Stimulated activated CD8-positive, alpha-beta memory T cell treated with anti-CD3 and anti-CD28 coated beads, Interleukin-2, amount 100 ng/mL, for 1 hour (primary cell): ENCODE results near the gene PRUNE1.

Experiments
- DNase-seq, 2 donors: peaks; one replicate each; pipeline ENCODE4 v3.0.0-alpha.2; 2020; ENCODE audit warnings: low read depth in 2 of 2

Gene PRUNE1

DNA sequence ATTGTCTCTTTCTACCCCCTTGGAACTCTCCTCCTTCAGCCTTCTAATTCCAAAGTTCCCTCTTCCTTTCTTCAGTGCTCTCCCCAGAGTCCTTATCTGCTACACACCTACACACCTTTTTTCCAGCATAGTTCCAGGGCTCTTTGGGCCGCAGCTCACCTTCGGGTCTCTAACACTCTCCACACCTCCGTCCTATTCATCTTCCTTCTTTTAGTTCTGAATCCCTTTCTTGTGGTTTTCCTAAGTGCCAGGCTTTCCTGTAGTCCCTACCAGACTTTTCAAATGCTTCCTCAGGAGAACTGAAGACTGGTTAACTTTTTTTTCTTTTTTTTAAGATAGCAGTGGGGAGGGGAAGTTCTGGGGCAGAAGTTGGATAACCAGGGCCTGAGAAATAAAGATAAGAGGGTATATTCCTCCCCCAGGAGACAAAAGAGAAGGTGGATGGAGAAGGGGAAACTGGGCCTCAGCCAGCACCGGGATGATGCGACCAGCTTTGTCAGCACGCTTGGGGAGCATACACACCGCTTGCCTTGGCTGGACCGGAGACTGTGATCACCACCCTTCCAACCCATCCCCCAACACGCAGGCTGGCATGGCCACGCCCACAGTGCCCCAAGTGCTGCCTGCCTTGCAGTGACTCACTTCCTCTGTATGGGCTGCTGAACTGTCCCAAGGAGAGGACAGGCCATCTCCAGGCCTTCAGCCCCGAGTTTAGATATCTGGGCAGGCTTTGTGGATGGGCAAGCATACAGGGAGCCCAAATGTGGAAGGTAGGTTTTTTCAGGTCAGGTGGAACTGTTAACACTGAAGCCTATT is 31.2 kb upstream of the PRUNE1 start:
- DNase-seq: peak; percentile 53 to 58

GRCh38 chr1:150979092-150980056 is 28.9 kb upstream of the PRUNE1 start:
- peak; percentile 80 for DNase-seq

- no peak for DNase-seq
These were observed 27.0 kb upstream of the PRUNE1 start for GRCh38 chr1:150981177-150981804.

GRCh38 chr1:150981805-150982712 is 26.2 kb upstream of the PRUNE1 start, which contains the start of gene ANXA9:
Gene ANXA9, plus strand, starts transcription at chr1:150982292. Its CDS starts 814 bp downstream, at chr1:150983106.
- no peak for DNase-seq

GRCh38 chr1:150985179-150985825 is 22.9 kb upstream of the PRUNE1 start:
- no peak for DNase-seq

GRCh38 chr1:150987924-150988323 is 20.3 kb upstream of the PRUNE1 start:
- DNase-seq: no peak

DNA sequence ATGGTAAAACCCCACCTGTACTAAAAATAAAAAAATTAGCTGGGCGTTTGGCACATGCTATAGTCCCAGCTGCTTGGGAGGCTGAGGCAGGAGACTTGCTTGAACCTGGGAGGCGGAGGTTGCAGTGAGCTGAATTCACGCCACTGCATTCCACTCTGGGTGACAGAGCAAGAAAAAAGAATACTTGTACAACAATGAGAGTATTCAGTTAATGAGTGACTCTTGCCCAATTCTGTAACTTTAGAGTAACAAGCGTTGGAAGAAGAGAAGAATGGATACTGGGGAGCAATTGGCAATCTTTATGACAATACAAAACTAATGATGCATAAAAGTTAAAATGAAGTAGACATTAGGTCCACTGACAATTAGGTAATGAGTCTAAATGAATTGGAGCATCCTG is 15.6 kb upstream of the PRUNE1 start:
- no peak for DNase-seq

- DNase-seq: no peak
These were observed 14.0 kb upstream of the PRUNE1 start for GRCh38 chr1:150994248-150994647.

DNA sequence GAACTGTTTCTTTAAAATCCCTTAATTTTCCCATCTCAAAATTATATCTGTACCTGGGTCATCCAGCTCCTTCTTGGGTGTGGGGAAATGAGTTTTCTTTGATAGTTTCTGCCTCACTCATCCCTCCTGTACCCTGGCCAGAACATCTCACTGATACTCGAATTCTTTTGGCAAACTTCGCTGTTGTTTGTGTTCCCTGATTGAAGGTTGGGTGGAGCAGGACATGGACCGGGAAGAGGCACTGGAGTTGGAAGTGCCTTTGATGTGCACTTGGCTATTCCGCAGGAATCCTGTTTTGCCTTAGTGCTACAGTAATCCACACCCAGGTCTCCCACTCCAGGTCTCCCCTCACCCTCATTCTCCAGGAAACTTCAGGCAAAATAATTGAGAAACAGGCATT is 12.8 kb upstream of the PRUNE1 start:
- DNase-seq: no peak

DNA sequence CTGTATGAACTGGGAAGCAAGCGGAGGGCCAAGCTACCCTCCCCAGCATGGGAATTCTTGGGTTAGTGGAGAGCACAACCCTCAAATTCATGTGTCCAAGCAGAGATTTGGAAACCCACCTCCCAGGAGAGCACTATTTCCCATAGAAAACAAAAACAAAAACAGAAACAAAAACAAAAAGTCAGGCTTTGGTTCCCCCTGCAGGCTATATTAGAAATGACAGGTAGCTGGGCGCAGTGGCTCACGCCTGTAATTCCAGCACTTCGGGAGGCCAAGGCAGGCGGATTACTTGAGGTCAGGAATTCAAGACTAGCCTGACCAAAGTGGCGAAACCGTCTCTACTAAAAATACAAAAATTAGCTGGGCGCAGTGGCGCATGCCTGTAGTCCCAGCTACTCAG is 12.4 kb upstream of the PRUNE1 start:
- no peak for DNase-seq

DNA sequence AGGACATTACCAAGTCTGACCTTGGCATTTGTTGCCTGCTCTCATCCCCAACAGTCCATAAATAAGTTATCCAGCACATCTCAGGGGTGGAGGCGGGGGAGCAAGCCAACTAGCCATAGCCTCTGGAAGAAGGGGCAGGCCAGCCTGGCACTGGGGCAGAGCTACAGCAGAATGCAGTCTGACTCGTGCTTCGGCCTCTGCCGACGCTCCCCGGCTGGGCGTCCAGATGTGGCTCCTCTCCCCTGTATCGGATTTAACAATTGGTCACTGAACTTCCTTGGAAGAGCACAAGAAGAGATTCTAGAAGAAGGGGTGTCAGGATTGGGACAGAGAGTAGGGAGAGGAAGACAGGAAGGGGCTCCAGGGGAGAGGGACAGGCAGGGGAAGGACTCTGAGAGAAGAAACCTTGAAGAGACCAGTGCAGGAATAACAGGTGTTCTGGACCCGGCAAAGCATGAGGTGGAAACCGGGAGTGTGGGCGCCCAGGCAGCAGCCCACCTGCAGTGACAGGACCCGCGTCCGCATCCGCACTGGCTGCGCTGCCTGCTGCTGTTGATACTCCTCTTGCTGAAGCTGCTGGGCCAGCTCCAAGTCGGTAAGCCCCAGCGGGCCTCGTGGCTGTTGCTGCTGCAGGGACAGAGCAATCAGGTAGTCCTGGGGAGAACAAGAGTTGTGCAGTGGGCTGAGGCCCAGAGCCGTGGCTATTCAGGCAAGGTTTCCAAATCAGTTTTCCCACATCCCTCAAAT is 10.9 kb upstream of the PRUNE1 start:
- no peak for DNase-seq

DNA sequence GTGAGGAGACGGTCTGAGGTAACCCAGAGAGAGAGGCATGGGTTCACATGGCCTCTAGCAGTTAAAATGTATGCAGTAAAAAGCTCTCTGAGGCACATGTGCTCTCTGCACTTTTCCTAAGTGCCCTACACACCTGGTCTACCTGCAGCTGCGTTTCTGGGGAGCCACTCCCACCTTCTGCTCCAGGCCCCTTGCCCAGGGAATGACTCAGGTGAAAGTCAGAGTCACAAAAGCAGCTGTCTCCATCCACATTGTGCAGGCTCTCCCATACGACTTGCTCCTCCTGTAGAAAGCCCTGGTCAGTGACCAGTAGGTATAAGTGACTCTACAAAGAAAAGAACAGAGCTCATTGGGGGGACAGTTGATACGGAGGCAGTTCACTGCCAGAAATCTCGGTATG is 10.3 kb upstream of the PRUNE1 start:
- DNase-seq: no peak

GRCh38 chr1:150999051-150999674 is 9.1 kb upstream of the PRUNE1 start:
- no peak for DNase-seq

DNA sequence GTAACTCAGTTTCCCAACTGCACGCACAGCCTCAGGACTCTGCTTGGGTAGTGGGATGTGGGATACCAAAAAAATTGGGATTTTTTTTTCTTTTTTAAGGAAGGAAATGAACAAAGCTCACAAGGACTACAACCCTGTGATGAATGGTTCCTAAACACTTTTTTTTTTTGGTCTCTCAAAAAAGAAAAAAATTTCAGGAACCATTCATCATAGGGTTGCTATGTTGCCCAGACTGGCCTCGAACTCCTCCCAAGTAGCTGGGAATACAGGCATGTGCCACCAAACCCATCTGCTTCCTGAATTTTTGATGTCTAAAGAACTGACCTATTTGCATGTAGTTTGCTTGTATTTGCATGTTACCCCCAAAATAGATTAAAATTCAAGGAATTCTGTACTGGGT is 8.3 kb upstream of the PRUNE1 start:
- no peak for DNase-seq

GRCh38 chr1:151000408-151000807 is 7.8 kb upstream of the PRUNE1 start:
- no peak for DNase-seq

- no peak for DNase-seq
These were observed 6.6 kb upstream of the PRUNE1 start for GRCh38 chr1:151001602-151002001.

- no peak for DNase-seq
These were observed 6.2 kb upstream of the PRUNE1 start for GRCh38 chr1:151002051-151002450.

DNA sequence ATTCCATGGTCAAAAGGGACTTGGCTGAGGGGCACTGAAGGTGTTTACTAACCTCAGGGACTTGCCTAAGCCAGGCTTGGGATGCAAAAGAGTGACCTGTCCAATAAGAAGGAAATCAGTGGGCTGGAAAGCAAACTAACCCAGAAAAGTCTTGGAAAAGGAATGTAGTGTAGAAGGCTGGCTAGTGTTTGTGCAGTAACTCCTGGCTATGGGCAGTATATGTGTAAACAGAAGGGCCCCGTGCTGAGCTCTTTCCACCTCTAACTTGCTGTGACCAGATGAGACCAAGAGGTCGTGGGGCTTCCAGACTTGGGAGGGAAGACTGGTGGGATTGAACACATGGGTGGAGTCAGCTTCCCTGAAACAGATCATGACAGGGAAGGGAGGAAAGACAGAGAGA is 5.6 kb upstream of the PRUNE1 start:
- DNase-seq: no peak

- DNase-seq: no peak
These were observed 5.1 kb upstream of the PRUNE1 start for GRCh38 chr1:151003180-151003579.
